ENCODE data around the gene ERCC1.
"Not testable (repeated sequence)": the region's sequence is repeated elsewhere in the genome, so short reads cannot be mapped to it uniquely, and the experiment has no call there.

ERCC1 gene

DNA sequence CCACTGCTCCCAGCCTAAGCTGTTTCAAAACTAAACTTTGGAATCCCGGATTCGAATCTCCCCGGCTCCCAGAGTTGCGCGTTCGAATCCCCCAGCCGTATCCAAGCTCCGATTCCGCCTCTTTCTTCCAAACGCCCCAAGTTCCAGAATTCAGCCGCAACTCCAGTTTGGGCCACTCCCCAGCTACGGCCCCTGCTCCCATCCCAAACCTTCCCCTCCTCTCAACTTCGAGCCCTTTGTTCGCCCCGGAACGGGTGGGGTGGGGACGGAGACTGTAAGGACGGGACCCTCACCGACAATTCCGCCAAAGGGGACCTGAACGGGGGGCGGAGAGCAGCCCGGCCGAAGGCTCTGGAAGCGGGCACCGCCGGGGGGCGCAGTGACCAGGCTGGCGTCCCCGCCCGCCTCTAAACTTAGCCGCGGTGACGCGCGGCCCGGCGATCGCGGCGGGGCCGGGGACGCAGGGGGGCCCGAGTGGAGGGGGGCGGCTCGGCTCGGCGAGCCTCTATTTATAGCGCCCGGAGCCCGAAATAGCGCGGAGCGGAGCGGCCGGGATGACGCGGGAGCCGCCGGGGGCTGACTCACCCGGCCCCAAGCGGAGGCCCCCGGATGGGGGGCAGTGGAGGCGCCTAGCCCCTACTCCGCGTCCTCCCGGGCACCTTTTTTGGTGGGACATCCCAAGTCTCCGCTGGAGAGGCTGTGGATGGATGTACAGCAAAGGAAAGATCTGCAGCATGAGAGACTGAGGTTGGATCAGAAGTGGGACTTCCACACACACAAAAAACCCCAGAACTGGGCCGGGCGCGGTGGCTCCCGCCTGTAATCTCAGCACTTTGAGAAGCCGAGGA, 4.9 kb upstream of the ERCC1 start:
- peak; percentile 80 for DNase-seq

DNA sequence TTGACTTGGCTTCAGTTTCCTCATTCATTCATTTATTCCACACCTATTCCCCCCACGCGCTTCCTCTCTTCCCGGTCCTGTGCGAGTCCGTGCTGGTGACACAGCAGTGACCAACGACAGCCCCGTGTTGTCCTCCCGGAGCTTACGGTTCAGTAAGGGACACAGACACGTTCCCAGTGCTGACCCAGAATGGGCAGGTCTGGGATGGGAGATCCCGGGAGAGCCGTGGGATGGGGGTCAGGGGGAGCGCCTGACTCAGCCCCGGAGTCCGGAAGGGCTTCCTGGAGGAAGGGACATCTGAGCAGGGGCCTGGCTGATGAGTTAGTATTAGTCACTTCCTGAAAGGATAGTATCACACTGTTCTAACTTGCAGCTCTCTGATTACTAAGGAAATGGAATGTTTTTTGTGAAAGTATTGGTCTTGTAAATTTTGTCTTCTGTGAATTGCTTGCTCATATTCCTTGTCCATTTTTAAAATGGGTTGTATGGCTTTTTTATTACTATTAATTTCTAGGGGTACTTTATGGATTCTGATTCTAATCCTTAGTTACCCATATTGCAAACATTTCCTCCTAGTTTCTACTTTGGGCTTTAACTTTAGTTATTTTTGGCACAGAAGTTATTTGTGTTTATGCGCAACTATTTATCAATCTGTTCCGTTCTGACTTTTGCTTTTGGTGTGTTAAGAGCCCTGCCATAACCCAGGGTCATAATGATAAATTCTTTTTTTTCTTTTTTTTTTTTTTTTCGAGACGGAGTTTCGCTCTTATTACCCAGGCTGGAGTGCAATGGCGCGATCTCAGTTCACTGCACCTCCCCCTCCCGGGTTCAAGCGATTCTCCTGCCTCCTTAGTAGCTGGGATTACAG, 708 bp upstream of the ERCC1 start:
- DNase-seq, result peak; percentile 64

DNA sequence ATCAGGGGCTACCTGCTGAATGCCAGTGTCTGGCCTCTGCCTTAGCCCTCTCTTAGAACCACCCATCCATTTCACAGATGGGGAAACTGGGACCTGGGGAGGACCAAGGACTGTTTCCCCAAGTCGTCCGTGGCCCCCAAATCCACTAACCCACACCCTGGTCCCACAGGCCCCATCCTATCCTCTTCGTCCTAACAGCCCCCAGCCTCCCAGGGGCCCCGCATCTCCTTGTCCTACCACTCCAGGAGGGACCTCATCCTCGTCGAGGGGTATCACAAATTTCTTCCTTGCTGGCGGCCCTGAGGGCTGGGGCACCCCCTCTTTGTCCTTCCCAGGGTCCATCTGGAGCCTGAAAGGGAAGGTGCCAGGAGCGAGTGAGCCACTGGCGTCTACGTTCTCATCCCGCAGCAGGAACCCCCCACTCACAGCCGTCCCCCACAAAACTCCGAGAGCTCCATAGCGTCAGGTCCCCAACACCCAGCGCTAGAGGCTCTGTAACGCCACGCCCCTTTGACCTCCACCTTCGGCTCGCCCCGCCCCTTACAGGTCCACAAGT, 606 bp downstream of the ERCC1 start:
- no peak for DNase-seq

- no peak for DNase-seq
These were observed 1.7 kb downstream of the ERCC1 start for GRCh38 chr19:45421947-45422498.

GRCh38 chr19:45420871-45421270, 2.8 kb downstream of the ERCC1 start:
- no peak for DNase-seq

DNA sequence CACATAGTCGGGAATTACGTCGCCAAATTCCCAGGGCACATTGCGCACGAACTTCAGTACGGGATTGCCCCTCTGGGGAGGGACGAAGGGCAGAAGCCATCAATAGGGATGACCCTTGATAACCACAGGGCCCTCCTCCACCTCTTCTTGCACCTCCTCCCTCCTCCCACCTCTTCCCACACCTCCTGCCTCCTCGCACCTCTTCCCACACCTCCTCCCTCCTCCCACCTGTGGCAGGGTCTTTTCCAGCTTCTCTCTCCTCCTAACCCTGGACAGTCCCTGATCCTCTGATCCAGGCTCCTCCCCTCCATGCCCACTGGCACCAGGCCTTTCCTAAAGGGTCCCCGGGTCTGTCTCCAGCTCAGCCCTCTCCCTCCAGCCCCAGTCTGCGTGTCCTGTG, 3.4 kb downstream of the ERCC1 start:
- no peak for DNase-seq

GRCh38 chr19:45419895-45420294, 3.8 kb downstream of the ERCC1 start:
- DNase-seq, result no peak

DNA sequence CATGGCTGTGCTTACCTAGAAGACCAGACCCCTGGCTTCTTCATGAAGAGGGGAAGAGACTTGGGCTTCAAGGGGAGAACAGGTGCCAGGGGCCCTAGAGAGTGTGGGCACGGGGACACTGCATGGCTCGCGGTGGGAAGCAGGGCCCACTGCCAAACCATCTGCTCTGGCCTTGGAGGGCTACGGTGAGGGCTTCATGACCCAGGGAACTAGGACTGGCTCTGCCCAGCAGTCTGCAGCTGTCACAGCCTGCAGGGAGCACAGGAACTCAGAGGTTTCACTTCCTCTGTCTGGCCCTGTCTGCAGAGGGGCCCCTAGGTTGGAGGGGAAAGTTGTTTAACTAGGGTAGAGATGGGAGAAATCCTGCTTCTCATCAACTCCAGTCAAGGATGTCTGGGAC, 4.3 kb downstream of the ERCC1 start:
- DNase-seq, result no peak

GRCh38 chr19:45418802-45419201, 4.9 kb downstream of the ERCC1 start:
- DNase-seq, result no peak

- no peak for DNase-seq
These were observed 6.6 kb downstream of the ERCC1 start for GRCh38 chr19:45417151-45417550.

- no peak for DNase-seq
These were observed 9.2 kb downstream of the ERCC1 start for GRCh38 chr19:45414468-45414867.

- no peak for DNase-seq
These were observed 10.2 kb downstream of the ERCC1 start for GRCh38 chr19:45413497-45413896.

- not testable (repeated sequence) for DNase-seq
These were observed 13.4 kb downstream of the ERCC1 start for GRCh38 chr19:45410330-45410729.

DNA sequence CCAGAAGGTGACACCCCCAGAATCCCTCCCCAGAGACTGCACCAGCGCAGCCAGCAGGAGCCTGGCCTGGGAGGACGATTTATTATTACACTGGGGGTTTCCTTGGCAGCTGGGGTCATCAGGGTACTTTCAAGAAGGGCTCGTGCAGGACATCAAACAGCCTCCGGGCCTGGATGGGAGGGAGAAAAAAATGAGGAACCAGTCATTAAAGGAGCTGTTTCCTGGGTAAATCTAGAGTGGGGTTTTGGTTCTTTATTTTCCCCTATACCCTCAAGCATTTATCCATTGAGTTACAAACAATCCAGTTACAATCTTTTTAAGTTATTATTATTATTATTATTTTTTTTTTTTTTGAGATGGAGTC, 14.2 kb downstream of the ERCC1 start:
- DNase-seq, result no peak

DNA sequence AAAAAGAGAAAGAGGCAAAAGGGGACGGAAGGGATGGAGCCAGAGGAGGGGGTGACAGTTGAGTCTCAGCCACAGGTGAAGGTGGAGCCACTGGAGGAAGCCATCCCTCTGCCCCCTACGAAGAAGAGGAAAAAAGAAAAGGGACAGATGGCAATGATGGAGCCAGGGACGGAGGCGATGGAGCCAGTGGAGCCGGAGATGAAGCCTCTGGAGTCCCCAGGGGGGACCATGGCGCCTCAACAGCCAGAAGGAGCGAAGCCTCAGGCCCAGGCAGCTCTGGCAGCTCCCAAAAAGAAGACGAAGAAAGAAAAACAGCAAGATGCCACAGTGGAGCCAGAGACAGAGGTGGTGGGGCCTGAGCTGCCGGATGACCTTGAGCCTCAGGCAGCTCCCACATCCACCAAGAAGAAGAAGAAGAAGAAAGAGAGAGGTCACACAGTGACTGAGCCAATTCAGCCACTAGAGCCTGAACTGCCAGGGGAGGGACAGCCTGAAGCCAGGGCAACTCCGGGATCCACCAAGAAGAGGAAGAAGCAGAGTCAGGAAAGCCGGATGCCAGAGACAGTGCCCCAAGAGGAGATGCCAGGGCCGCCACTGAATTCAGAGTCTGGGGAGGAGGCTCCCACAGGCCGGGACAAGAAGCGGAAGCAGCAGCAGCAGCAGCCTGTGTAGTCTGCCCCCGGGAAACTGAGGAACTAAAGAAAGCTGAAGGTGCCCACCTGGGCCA, 14.7 kb downstream of the ERCC1 start:
- no peak for DNase-seq

DNA sequence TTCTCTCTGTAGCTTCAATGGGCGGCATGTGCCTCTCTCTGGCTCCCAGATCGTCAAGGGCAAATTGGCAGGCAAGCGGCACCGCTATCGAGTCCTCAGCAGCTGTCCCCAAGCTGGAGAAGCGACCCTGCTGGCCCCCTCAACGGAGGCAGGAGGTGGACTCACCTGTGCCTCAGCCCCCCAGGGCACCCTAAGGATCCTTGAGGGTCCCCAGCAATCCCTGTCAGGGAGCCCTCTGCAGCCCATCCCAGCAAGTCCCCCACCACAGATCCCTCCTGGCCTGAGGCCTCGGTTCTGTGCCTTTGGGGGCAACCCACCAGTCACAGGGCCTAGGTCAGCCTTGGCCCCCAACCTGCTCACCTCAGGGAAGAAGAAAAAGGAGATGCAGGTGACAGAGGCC, 15.6 kb downstream of the ERCC1 start:
- DNase-seq, result no peak

DNA sequence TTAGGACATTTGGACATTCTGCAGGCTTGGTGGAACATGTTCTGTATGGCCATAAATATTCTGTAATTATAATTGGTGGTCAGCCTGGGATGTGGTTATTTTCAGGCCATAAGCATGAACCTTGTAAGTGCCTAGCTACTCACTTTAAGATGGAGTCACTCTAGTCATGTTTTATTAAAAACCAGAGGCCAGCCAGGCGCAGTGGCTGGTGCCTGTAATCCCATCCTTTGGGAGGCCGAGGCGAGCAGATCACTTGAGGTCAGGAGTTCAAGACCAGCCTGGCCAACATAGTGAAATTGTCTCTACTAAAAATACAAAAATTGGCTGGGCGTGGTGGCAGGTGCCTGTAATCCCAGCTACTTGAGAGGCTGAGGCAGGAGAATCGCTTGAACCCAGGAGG, 16.1 kb downstream of the ERCC1 start:
- DNase-seq, result not testable (repeated sequence)

DNA sequence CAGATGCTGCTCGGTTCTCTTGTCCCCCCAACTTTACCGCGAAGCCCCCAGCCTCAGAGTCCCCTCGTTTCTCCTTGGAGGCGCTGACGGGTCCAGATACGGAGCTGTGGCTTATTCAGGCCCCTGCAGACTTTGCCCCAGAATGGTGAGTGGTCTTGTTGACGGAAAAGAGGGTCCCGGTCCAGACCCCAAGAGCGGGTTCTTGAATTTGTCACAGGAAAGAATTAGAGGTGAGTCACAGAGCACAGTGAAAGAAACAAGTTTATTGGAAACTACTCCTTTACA, 16.7 kb downstream of the ERCC1 start:
- no peak for DNase-seq

GRCh38 chr19:45406226-45407090, 17.3 kb downstream of the ERCC1 start, which contains the start of gene POLR1G:
POLR1G (plus strand) TSS chr19:45406644; CDS start chr19:45406697, 53 bp downstream.
- peak; percentile 87 for DNase-seq

DNA sequence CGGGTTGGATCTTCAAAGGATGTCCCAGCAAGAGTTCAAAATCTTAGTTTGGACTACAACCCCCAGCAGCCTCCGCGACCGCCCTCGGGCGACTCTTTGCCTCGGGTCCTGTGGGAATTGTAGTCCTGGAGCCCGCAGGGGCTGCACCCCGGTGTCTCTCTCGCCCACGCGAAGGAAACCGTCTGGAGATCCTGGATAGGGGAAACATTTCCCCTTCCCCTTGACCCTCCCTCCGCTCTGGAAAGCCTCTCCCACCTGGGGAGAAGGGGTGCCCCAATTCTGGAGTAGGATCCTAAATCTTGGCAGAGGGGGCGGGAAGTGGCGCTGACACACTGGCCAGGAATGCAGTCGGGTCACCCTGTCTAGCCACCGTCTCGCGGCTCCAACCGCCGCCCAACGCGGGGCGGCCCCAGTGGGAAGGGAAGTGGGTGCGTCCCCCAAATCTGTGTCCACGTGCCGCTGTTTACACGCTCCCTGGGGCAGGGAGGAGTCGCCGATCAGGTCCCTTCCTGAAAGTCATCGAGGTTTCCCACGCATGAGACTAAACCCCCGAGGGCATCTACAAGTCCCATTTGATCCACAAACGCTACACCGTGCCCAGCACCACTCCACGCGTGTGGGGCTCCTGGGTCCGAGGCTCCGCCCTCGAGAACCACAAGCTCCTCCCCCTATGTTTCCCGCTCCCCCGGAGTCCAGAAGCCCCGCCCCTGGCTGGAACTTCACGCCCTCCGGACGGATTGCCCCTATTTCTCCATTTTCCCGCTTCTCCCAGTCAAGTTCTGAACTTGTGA, 18.1 kb downstream of the ERCC1 start:
- peak; percentile 86 for DNase-seq

Data from right forelimb (tissue), 1 donor.